Activated T-helper 17 cell treated with anti-CD3 and anti-CD28 coated beads, Interleukin-2, amount 50 U/mL, for 72 hours (primary cell): ENCODE measurements around the gene KCNC2. TPM values are rescaled to one million over a fixed set of nuclear protein-coding genes. Genes with fewer than 3 reads are reported as not detected.
A peak's percentile ranks its signal among the peaks of the same experiment; 100 is the strongest.
"Not testable (repeated sequence)": the region's sequence is repeated elsewhere in the genome, so short reads cannot be mapped to it uniquely, and the experiment has no call there.

Experiments
- ATAC-seq: fragments of 150-1000 bp; cut with Tn5 transposase; replicated peaks from 2 replicates; pipeline ENCODE4 v1.10.0; 2021; ENCODE audit warnings: mild to moderate bottlenecking, moderate library complexity
- H3K27ac Mint-ChIP-seq: one replicate; pipeline ENCODE4 v1.8.0; 2022; ENCODE audit warnings: mixed read lengths
- H3K27me3 Mint-ChIP-seq: one replicate; pipeline ENCODE4 v1.8.0; 2022; ENCODE audit warnings: mixed read lengths
- H3K36me3 Mint-ChIP-seq: one replicate; pipeline ENCODE4 v1.8.0; 2022; ENCODE audit warnings: low read depth, mild to moderate bottlenecking, mixed read lengths
- H3K4me1 Mint-ChIP-seq: one replicate; pipeline ENCODE4 v1.8.0; 2022; ENCODE audit warnings: mixed read lengths
- H3K4me3 Mint-ChIP-seq: one replicate; pipeline ENCODE4 v1.8.0; 2022; ENCODE audit warnings: mild to moderate bottlenecking, mixed read lengths
- H3K9me3 Mint-ChIP-seq: one replicate; pipeline ENCODE4 v1.8.0; 2022; ENCODE audit warnings: mixed read lengths
- total RNA-seq, 2 donors: library from RNA; stranded (reverse); gene quantifications; one replicate each; pipeline ENCODE4 v1.2.3, GENCODE V29; 2022

KCNC2 gene
- total RNA-seq, 2 donors from 2014 or later = not detected

DNA sequence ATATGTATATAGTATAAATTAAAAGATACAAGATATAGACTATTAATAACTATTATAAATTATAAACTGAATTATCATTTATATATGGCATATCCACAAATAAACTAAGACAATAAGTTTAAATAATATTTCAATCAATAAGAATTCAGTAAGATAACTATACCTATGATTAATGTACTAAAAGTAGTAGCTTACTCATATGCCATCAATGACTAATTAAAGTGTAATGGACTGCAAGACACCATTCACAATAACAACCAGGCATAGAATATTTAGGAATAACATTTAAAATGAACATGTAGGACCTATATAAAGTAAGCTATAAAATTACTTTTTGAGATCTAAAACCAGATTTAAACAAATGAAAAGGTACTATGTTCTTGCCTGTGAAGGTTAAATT, 18.8 kb downstream of the KCNC2 start:
- Mint-ChIP-seq H3K9me3 (no peaks in the 10 kb centered on the region), H3K27me3 (no peaks in the 10 kb centered on the region), H3K4me3 (no peak overlapping the region), H3K27ac (no peak overlapping the region), H3K4me1 (no peaks in the 10 kb centered on the region), H3K36me3 (no peaks in the 10 kb centered on the region)
- ATAC-seq = no peak

- H3K4me3 Mint-ChIP-seq, H3K4me1 Mint-ChIP-seq, ATAC-seq, H3K36me3 Mint-ChIP-seq, H3K27me3 Mint-ChIP-seq, H3K27ac Mint-ChIP-seq, H3K9me3 Mint-ChIP-seq: not testable (repeated sequence)
Observed at GRCh38 chr12:75185881-75186280, 23.8 kb downstream of the KCNC2 start.

DNA sequence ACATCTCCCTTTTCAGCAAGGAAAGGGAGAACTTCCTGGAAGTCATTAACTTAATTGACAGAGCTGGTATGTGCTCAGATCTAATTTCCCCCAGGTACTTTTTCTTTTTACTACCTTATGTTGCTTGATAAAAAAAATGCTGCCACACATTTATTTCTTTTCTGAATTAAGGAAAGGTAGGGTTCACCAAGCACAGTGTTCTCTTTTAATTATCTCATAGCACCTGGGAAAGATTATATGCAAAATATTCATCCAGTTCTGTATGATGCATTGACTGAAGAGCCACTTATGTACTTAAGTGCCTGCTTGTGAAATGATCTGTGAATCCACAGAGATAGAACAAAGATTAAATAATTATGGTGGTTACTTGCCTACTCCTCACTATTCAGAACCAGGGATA, 25.1 kb downstream of the KCNC2 start:
- Mint-ChIP-seq H3K9me3 (no peaks in the 10 kb centered on the region), H3K27ac (no peak overlapping the region), H3K4me1 (no peaks in the 10 kb centered on the region), H3K4me3 (no peak overlapping the region), H3K27me3 (peaks cover 3% of the 10 kb centered on the region), H3K36me3 (no peaks in the 10 kb centered on the region)
- no peak for ATAC-seq

DNA sequence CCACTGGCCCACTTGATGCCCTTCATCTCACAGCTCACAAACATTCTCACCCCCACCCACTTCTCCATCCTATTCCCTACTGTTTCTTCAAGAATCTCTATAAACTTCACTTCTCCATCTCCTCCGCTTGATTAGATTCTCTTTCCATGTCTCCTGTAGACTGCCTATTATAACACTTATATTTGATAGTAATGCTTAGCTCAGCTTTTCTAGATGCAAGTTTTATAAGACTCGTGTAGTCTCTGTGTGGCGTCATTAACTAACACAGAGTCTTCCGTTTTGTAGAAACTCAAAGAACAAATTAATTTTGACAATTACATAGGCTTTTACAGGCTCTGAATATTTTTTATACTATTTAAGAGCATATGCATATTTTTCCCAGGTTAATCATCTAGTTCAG, 25.7 kb downstream of the KCNC2 start:
- H3K36me3 Mint-ChIP-seq = no peaks in the 10 kb centered on the region
- no peak for ATAC-seq
- no peaks in the 10 kb centered on the region for H3K4me1 Mint-ChIP-seq
- no peak overlapping the region for H3K27ac Mint-ChIP-seq
- H3K27me3 Mint-ChIP-seq = peaks cover 3% of the 10 kb centered on the region
- H3K4me3 Mint-ChIP-seq = no peak overlapping the region
- no peaks in the 10 kb centered on the region for H3K9me3 Mint-ChIP-seq

- no peaks in the 10 kb centered on the region for H3K36me3 Mint-ChIP-seq
- no peaks in the 10 kb centered on the region for H3K4me1 Mint-ChIP-seq
- no peak overlapping the region for H3K4me3 Mint-ChIP-seq
- H3K27me3 Mint-ChIP-seq = peaks cover 3% of the 10 kb centered on the region
- no peak overlapping the region for H3K27ac Mint-ChIP-seq
- ATAC-seq = peak; percentile 85
- no peaks in the 10 kb centered on the region for H3K9me3 Mint-ChIP-seq
Observed at GRCh38 chr12:75177997-75178396, 31.6 kb downstream of the KCNC2 start.

DNA sequence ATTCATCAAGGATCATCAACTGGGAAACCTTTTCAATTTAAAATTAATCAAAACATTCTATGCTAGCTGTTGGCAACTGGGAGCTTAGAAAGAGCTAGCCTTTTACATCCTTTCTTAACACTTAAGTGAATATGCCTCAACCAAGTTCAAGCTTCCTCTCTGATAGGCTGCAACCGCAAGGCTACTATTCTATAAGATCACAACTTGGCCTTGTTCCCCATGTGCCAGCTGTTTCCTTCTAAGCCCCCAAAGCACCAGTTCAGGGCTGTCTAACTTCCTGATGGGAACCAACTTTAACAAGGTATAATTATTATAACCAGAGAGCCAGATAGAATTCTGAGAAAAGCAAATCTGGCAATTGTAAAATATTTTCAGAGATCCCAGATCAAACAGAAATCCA, 37.0 kb downstream of the KCNC2 start:
- Mint-ChIP-seq H3K4me3 (no peak overlapping the region), H3K4me1 (peaks cover 4% of the 10 kb centered on the region), H3K9me3 (no peaks in the 10 kb centered on the region), H3K27ac (no peak overlapping the region), H3K27me3 (no peaks in the 10 kb centered on the region), H3K36me3 (no peaks in the 10 kb centered on the region)
- no peak for ATAC-seq

DNA sequence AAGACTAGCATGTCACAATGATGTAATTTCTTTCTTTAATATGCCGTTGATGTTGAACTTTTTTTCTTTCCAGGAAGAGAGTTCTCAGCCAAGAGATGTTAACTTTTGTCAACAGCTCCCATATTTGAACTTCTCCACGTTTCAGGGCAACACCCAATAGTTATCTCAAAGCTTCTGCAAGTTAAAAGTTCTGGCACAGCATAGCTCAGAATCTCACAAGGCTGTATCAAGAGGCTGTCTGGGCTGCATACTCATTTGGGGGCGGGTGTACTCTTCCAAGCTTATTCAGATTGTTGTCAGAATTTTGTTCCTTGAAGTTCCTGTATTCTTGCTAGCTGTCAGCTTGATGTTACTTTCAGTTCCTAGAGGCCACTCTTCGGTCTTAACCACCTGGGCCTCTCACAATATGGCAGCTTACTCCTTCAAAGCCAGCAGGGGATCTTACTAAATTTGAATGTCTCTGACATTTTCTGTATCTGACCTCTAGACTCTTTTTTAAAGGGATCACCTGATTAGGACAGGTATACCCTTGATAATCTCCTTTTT, 38.9 kb downstream of the KCNC2 start:
- Mint-ChIP-seq H3K36me3 (no peaks in the 10 kb centered on the region), H3K27ac (no peak overlapping the region), H3K9me3 (no peaks in the 10 kb centered on the region), H3K27me3 (no peaks in the 10 kb centered on the region), H3K4me3 (no peak overlapping the region), H3K4me1 (peaks cover 4% of the 10 kb centered on the region)
- no peak for ATAC-seq

- Mint-ChIP-seq H3K27ac (no peak overlapping the region), H3K4me1 (no peaks in the 10 kb centered on the region), H3K9me3 (no peaks in the 10 kb centered on the region), H3K36me3 (no peaks in the 10 kb centered on the region), H3K27me3 (no peaks in the 10 kb centered on the region), H3K4me3 (no peak overlapping the region)
- no peak for ATAC-seq
Observed at GRCh38 chr12:75162845-75163244, 46.8 kb downstream of the KCNC2 start.

DNA sequence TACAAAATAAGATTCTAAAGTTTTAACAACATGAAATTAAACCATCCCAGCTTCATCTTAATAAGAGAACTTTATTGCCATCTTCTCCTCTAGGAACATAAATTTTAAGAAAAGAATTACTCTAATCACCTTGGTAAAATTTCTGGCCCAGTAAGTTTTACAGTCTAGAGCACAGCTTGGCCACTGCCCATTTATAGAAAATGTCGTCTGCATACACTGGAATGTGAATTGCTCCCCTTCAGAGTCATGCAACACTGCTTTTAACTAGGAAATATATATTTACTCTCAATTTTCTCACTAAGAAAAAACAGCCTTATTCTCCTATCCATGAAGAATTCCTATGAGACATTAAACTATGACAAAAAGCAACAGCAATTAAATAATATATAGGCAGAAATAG, 48.2 kb downstream of the KCNC2 start:
- Mint-ChIP-seq H3K4me3 (no peak overlapping the region), H3K4me1 (no peaks in the 10 kb centered on the region), H3K36me3 (no peaks in the 10 kb centered on the region), H3K9me3 (no peaks in the 10 kb centered on the region), H3K27ac (no peak overlapping the region), H3K27me3 (no peaks in the 10 kb centered on the region)
- no peak for ATAC-seq

- Mint-ChIP-seq H3K27ac (no peak overlapping the region), H3K9me3 (no peaks in the 10 kb centered on the region), H3K4me3 (no peak overlapping the region)
Observed at GRCh38 chr12:75157385-75157784, 52.3 kb downstream of the KCNC2 start.

DNA sequence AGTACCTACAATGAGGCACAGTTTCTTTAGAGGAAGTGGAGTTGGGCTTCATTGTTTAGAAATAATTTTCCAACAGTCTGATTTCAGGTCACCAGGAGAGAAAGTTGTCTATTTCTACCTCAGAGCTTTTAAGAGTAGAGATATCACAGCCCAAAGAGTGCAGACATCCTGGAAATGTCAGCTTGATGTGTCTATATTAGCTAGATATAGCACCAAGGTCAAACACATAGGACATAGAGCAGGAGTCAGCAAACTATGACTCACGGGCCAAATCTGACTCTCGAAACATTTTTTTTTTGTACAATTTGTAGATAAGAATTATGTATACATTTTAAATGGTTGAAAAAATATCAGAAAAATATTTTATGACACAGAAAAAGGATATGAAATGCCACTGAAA, 53.7 kb downstream of the KCNC2 start:
- no peak overlapping the region for H3K4me3 Mint-ChIP-seq
- H3K4me1 Mint-ChIP-seq = no peaks in the 10 kb centered on the region
- no peaks in the 10 kb centered on the region for H3K27me3 Mint-ChIP-seq
- no peak for ATAC-seq
- no peak overlapping the region for H3K27ac Mint-ChIP-seq
- no peaks in the 10 kb centered on the region for H3K9me3 Mint-ChIP-seq
- no peaks in the 10 kb centered on the region for H3K36me3 Mint-ChIP-seq

More at GRCh38 chr12:75157385-75157784, 52.3 kb downstream of the KCNC2 start:
- Mint-ChIP-seq H3K36me3 (no peaks in the 10 kb centered on the region), H3K4me1 (no peaks in the 10 kb centered on the region), H3K27me3 (no peaks in the 10 kb centered on the region)
- ATAC-seq = no peak

DNA sequence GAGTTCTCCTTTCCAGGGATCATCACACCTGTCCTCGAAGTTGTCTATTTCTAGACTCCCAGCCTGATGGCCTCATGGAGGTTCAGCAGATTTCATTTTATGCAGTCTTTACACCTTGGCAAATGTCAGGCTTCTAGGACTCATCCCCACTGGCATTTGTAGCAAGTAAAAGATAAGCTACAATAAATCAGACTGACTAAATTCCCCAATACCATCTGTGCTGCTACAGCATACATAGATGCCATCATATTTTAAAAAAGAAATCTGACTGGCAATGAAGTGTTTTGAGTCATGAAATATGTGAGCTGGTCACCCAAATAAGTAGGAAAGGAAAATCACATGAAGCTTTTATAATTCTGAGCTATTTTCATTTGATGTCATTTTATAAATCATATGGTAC, 55.3 kb downstream of the KCNC2 start:
- Mint-ChIP-seq H3K36me3 (no peaks in the 10 kb centered on the region), H3K9me3 (no peaks in the 10 kb centered on the region), H3K4me1 (no peaks in the 10 kb centered on the region), H3K27ac (no peak overlapping the region), H3K27me3 (peaks cover under 1% of the 10 kb centered on the region), H3K4me3 (no peak overlapping the region)
- ATAC-seq = no peak

DNA sequence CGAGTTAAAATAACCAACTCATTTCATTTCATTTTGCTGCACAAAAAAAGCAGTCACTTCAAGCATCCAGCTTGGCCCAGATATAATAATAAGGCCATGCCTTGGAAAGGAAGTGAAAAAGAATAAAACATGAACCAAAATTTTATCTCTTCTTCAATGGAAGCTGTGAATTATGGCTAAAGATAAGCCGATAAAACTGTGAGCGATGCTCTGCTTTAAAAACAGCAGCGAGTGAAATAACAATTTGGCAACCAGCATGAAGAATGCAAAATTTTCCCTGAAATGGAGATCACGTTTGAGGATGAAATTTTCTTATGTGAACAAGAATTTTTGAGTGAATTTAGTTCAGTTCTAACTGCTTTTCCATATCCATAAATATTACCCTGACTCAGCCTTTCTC, 70.4 kb downstream of the KCNC2 start:
- no peak for ATAC-seq
- Mint-ChIP-seq H3K4me3 (no peak overlapping the region), H3K27me3 (no peaks in the 10 kb centered on the region), H3K36me3 (no peaks in the 10 kb centered on the region), H3K9me3 (no peaks in the 10 kb centered on the region), H3K4me1 (no peaks in the 10 kb centered on the region), H3K27ac (no peak overlapping the region)

DNA sequence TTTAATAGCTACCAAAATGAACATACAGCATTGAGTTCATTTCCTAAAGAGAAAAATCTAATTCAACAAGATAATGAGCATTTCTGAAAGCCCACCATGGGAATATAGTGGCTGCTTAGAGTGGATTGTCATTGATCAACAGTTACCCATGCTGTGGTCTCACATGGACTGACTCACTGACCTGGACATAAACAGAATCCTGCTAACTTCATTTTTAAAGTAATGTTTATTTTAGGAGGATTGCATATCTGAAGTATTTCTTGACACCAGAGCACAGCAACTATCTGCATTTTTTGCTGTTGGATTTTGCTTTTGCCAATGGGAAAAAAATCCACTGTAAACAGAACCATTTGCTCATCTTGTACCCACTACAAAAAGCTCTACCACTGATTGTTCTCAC, 71.7 kb downstream of the KCNC2 start:
- H3K4me3 Mint-ChIP-seq = no peak overlapping the region
- ATAC-seq = no peak
- H3K36me3 Mint-ChIP-seq = no peaks in the 10 kb centered on the region
- H3K27ac Mint-ChIP-seq = no peak overlapping the region
- H3K9me3 Mint-ChIP-seq = no peaks in the 10 kb centered on the region
- no peaks in the 10 kb centered on the region for H3K4me1 Mint-ChIP-seq
- H3K27me3 Mint-ChIP-seq = no peaks in the 10 kb centered on the region

DNA sequence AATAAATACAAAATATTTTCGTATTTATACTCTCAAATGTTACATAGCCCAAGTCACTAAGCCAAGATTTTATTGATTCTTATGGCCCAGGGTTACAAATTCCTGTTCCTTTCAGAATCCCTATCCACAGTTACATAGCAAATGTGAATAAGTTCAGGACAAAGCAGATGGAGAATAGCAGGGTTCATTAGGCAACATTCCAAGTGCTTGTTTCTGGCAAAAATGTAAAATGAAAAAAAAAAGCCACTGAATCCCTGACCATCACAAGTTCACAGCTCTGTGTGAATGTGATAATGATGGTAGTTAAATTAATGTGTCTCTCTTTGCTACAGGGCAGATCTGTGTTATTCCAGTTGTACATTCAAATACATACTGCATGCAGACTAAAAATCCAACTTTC, 74.6 kb downstream of the KCNC2 start:
- Mint-ChIP-seq H3K9me3 (no peaks in the 10 kb centered on the region), H3K4me1 (no peaks in the 10 kb centered on the region), H3K27me3 (no peaks in the 10 kb centered on the region), H3K4me3 (no peak overlapping the region), H3K36me3 (no peaks in the 10 kb centered on the region), H3K27ac (no peak overlapping the region)
- no peak for ATAC-seq

GRCh38 chr12:75130811-75131210, 78.8 kb downstream of the KCNC2 start:
- no peaks in the 10 kb centered on the region for H3K27me3 Mint-ChIP-seq
- H3K4me3 Mint-ChIP-seq = no peak overlapping the region
- no peaks in the 10 kb centered on the region for H3K9me3 Mint-ChIP-seq
- no peak for ATAC-seq
- no peaks in the 10 kb centered on the region for H3K4me1 Mint-ChIP-seq
- no peak overlapping the region for H3K27ac Mint-ChIP-seq
- H3K36me3 Mint-ChIP-seq = no peaks in the 10 kb centered on the region
